Measurements from ENCODE around the gene SPTY2D1.

DNA sequence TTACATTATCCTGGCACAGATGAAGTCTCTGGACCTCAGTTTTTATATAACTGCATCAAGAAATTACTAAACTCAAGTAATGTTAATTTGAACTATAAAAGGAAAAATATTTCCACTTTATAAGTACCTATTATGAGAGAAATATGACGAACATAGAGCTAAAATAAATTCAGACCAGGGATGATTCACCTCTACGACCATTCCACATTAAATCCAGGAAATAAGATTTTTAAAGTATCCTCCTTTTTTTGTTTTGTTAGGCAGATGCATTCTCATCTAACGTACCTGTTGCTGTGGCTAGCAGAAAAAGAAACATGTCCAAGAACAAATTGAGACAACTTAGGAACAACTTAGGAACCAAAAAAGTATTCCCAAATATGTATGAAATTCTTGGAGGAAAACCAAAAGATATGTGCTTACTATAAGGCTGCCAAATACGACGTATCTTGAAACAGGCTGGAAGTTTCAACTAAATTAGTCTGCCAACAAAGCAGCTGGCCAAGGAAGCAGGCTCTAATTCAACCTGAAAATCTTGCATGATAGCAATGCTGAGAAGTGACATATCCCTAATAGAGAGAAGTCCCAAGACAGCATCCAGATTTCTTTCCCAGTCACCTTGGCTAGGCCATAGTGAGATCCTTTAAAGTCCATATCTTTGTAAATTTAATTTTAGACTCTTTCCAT is 15.7 kb downstream of the SPTY2D1 start:
- TF ChIP-seq CTCF (IDR thresholded peaks at IDR 0.05) (no peak), POLR2A (IDR thresholded peaks at IDR 0.05) (no peak)
